ENCODE data around the gene RNF157.

- no peak for TF ChIP-seq ZNF384 (IDR thresholded peaks at IDR 0.05)
- no peak for TF ChIP-seq SUZ12 (IDR thresholded peaks at IDR 0.05)
- no peak for TF ChIP-seq FOXK2 (IDR thresholded peaks at IDR 0.05)
- TF ChIP-seq ARNT (IDR thresholded peaks at IDR 0.05): no peak
- no peak for TF ChIP-seq NFRKB (IDR thresholded peaks at IDR 0.05)
- no peak for TF ChIP-seq CTBP1 (IDR thresholded peaks at IDR 0.05; ENCODE audit: borderline replicate concordance)
- no peak for TF ChIP-seq L3MBTL2 (conservative IDR thresholded peaks at IDR 0.05)
- TF ChIP-seq FOXM1 (IDR thresholded peaks at IDR 0.05; ENCODE audit: borderline replicate concordance): no peak
- no peak for TF ChIP-seq FOXA1 (IDR thresholded peaks at IDR 0.05)
- TF ChIP-seq SP1 (IDR thresholded peaks at IDR 0.05): no peak
Measured at GRCh38 chr17:76095943-76096342, 144.3 kb downstream of the RNF157 start.

Data from HEK293T (cell line).